ENCODE data around the gene BASP1.
A peak's percentile ranks its signal among the peaks of the same experiment; 100 is the strongest.

Gene BASP1

DNA sequence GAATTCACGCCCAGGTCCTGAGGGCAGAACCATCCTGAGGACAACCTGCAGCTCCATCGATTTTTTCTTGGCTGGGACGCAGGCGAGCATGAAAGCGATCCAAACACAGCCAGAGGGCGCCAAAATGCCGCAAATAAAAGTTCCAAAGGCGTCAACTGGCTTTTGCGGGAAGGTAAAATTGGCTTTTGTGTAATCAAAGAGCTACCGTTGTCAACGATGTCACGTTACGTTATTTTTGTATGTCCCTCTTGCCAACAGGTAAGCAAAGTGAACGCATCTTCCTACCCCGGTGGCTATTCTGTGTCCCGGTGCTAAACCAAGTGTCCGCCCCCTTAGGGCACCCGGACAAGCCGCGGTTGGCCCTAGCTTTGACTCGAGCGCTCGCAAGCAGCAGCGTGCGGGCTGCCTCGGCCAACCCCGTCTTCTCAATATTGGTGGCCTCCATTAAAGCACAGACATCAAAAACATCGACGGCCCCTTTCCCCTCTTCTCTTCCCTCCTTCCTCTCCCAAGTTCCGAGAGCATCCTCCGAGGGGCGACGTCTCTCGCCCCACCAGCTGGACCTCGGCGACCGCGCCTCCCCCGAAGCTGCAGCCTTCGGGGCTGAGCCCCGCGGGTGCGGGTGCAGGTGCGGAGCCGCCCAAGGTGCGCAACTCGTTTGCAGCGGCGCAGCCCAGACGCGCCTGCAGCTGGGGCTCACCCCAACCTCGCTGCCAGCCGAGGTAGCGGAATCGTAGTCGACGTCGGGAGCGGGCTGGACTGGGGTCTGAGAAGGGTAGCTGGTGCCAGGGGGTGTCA is 1.1 kb upstream of the BASP1 start (continued):
- TF ChIP-seq ZNF776 (tag by site-specific recombination; IDR thresholded peaks at IDR 0.05; ENCODE audit: borderline replicate concordance) (no peak), HOXC10 (CRISPR knock-in tag; IDR thresholded peaks at IDR 0.05) (no peak), ZNF132 (tag by site-specific recombination; IDR thresholded peaks at IDR 0.05; ENCODE audit: borderline replicate concordance) (no peak), ZBTB48 (tag by site-specific recombination; IDR thresholded peaks at IDR 0.05) (peak; percentile 98; the same call in 1 of the 2 replicates), ZNF529 (tag by site-specific recombination; IDR thresholded peaks at IDR 0.05; ENCODE audit: insufficient replicate concordance) (no peak), ZSCAN30 (tag by site-specific recombination; IDR thresholded peaks at IDR 0.05) (peak; percentile 41; the same call in 1 of the 2 replicates), ZBTB17 (tag by site-specific recombination; IDR thresholded peaks at IDR 0.05) (peak; percentile 65), ZBTB8A (tag by site-specific recombination; IDR thresholded peaks at IDR 0.05) (peak; percentile 43), ZNF133 (tag by site-specific recombination; IDR thresholded peaks at IDR 0.05) (no peak), YY2 (tag by site-specific recombination; IDR thresholded peaks at IDR 0.05) (no peak), ZNF785 (tag by site-specific recombination; IDR thresholded peaks at IDR 0.05) (no peak), ZNF146 (tag by site-specific recombination; IDR thresholded peaks at IDR 0.05) (no peak), KLF9 (tag by site-specific recombination; IDR thresholded peaks at IDR 0.05; ENCODE audit: low read depth) (no peak), ZNF843 (tag by site-specific recombination; IDR thresholded peaks at IDR 0.05) (peak; percentile 31), ZNF341 (tag by site-specific recombination; IDR thresholded peaks at IDR 0.05; ENCODE audit: low read depth) (peak; percentile 23), ZNF561 (tag by site-specific recombination; IDR thresholded peaks at IDR 0.05; ENCODE audit: borderline replicate concordance) (peak; percentile 38; the same call in 1 of the 2 replicates), GLI2 (tag by site-specific recombination; IDR thresholded peaks at IDR 0.05; ENCODE audit: borderline replicate concordance, low read depth) (no peak), OSR2 (tag by site-specific recombination; IDR thresholded peaks at IDR 0.05) (peak; percentile 68; the same call in 1 of the 2 replicates)
- TF ChIP-seq, protein P1, sequence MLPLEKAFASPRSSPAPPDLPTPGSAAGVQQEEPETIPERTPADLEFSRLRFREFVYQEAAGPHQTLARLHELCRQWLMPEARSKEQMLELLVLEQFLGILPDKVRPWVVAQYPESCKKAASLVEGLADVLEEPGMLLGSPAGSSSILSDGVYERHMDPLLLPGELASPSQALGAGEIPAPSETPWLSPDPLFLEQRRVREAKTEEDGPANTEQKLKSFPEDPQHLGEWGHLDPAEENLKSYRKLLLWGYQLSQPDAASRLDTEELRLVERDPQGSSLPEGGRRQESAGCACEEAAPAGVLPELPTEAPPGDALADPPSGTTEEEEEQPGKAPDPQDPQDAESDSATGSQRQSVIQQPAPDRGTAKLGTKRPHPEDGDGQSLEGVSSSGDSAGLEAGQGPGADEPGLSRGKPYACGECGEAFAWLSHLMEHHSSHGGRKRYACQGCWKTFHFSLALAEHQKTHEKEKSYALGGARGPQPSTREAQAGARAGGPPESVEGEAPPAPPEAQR (tag by site-specific recombination; IDR thresholded peaks at IDR 0.05), result no peak
- TF ChIP-seq, protein P2, sequence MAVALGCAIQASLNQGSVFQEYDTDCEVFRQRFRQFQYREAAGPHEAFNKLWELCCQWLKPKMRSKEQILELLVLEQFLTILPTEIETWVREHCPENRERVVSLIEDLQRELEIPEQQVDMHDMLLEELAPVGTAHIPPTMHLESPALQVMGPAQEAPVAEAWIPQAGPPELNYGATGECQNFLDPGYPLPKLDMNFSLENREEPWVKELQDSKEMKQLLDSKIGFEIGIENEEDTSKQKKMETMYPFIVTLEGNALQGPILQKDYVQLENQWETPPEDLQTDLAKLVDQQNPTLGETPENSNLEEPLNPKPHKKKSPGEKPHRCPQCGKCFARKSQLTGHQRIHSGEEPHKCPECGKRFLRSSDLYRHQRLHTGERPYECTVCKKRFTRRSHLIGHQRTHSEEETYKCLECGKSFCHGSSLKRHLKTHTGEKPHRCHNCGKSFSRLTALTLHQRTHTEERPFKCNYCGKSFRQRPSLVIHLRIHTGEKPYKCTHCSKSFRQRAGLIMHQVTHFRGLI (tag by site-specific recombination; IDR thresholded peaks at IDR 0.05), result peak; percentile 82
- TF ChIP-seq, protein P3, sequence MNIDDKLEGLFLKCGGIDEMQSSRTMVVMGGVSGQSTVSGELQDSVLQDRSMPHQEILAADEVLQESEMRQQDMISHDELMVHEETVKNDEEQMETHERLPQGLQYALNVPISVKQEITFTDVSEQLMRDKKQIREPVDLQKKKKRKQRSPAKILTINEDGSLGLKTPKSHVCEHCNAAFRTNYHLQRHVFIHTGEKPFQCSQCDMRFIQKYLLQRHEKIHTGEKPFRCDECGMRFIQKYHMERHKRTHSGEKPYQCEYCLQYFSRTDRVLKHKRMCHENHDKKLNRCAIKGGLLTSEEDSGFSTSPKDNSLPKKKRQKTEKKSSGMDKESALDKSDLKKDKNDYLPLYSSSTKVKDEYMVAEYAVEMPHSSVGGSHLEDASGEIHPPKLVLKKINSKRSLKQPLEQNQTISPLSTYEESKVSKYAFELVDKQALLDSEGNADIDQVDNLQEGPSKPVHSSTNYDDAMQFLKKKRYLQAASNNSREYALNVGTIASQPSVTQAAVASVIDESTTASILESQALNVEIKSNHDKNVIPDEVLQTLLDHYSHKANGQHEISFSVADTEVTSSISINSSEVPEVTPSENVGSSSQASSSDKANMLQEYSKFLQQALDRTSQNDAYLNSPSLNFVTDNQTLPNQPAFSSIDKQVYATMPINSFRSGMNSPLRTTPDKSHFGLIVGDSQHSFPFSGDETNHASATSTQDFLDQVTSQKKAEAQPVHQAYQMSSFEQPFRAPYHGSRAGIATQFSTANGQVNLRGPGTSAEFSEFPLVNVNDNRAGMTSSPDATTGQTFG (tag by site-specific recombination; IDR thresholded peaks at IDR 0.05; ENCODE audit: borderline replicate concordance), result no peak
- TF ChIP-seq, protein P4, sequence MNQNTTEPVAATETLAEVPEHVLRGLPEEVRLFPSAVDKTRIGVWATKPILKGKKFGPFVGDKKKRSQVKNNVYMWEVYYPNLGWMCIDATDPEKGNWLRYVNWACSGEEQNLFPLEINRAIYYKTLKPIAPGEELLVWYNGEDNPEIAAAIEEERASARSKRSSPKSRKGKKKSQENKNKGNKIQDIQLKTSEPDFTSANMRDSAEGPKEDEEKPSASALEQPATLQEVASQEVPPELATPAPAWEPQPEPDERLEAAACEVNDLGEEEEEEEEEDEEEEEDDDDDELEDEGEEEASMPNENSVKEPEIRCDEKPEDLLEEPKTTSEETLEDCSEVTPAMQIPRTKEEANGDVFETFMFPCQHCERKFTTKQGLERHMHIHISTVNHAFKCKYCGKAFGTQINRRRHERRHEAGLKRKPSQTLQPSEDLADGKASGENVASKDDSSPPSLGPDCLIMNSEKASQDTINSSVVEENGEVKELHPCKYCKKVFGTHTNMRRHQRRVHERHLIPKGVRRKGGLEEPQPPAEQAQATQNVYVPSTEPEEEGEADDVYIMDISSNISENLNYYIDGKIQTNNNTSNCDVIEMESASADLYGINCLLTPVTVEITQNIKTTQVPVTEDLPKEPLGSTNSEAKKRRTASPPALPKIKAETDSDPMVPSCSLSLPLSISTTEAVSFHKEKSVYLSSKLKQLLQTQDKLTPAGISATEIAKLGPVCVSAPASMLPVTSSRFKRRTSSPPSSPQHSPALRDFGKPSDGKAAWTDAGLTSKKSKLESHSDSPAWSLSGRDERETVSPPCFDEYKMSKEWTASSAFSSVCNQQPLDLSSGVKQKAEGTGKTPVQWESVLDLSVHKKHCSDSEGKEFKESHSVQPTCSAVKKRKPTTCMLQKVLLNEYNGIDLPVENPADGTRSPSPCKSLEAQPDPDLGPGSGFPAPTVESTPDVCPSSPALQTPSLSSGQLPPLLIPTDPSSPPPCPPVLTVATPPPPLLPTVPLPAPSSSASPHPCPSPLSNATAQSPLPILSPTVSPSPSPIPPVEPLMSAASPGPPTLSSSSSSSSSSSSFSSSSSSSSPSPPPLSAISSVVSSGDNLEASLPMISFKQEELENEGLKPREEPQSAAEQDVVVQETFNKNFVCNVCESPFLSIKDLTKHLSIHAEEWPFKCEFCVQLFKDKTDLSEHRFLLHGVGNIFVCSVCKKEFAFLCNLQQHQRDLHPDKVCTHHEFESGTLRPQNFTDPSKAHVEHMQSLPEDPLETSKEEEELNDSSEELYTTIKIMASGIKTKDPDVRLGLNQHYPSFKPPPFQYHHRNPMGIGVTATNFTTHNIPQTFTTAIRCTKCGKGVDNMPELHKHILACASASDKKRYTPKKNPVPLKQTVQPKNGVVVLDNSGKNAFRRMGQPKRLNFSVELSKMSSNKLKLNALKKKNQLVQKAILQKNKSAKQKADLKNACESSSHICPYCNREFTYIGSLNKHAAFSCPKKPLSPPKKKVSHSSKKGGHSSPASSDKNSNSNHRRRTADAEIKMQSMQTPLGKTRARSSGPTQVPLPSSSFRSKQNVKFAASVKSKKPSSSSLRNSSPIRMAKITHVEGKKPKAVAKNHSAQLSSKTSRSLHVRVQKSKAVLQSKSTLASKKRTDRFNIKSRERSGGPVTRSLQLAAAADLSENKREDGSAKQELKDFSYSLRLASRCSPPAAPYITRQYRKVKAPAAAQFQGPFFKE (tag by site-specific recombination; IDR thresholded peaks at IDR 0.05; ENCODE audit: borderline replicate concordance), result no peak
- TF ChIP-seq, protein P5, sequence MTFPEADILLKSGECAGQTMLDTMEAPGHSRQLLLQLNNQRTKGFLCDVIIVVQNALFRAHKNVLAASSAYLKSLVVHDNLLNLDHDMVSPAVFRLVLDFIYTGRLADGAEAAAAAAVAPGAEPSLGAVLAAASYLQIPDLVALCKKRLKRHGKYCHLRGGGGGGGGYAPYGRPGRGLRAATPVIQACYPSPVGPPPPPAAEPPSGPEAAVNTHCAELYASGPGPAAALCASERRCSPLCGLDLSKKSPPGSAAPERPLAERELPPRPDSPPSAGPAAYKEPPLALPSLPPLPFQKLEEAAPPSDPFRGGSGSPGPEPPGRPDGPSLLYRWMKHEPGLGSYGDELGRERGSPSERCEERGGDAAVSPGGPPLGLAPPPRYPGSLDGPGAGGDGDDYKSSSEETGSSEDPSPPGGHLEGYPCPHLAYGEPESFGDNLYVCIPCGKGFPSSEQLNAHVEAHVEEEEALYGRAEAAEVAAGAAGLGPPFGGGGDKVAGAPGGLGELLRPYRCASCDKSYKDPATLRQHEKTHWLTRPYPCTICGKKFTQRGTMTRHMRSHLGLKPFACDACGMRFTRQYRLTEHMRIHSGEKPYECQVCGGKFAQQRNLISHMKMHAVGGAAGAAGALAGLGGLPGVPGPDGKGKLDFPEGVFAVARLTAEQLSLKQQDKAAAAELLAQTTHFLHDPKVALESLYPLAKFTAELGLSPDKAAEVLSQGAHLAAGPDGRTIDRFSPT (tag by site-specific recombination; IDR thresholded peaks at IDR 0.05), result peak; percentile 76
- TF ChIP-seq, protein P6, sequence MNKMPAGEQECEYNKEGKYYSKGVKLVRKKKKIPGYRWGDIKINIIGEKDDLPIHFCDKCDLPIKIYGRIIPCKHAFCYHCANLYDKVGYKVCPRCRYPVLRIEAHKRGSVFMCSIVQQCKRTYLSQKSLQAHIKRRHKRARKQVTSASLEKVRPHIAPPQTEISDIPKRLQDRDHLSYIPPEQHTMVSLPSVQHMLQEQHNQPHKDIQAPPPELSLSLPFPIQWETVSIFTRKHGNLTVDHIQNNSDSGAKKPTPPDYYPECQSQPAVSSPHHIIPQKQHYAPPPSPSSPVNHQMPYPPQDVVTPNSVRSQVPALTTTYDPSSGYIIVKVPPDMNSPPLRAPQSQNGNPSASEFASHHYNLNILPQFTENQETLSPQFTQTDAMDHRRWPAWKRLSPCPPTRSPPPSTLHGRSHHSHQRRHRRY (tag by site-specific recombination; IDR thresholded peaks at IDR 0.05), result no peak

Data from HEK293 (cell line).